H7 (cell line): Measurements from ENCODE around the gene EXD3. TPM values are rescaled to one million over a fixed set of nuclear protein-coding genes. Genes with fewer than 3 reads are reported as not detected.
A peak's percentile ranks its signal among the peaks of the same experiment; 100 is the strongest.

Source experiments
- DNase-seq: peaks from one replicate; pipeline ENCODE4 v3.0.0; 2012
- H3K27me3 ChIP-seq: 2 replicates; pipeline ENCODE4 v1.6.0; 2011; ENCODE audit warnings: mild to moderate bottlenecking, low read length; ENCODE audit not compliant: control insufficient read depth, insufficient read depth
- H3K36me3 ChIP-seq: replicated peaks from 2 replicates; pipeline ENCODE4 v1.5.1; 2011; ENCODE audit warnings: low read length; ENCODE audit not compliant: control insufficient read depth, insufficient read depth
- H3K4me3 ChIP-seq: 2 replicates; pipeline ENCODE4 v1.5.1; 2011; ENCODE audit warnings: low read depth, mild to moderate bottlenecking, control low read depth, low read length, moderate library complexity; ENCODE audit not compliant: insufficient read depth
- total RNA-seq: library from RNA; depleted of rRNA; stranded (reverse); fragments of >200 nt; shearing (Covaris generic); gene quantifications from 2 replicates; pipeline ENCODE4 v1.2.3, GENCODE V29; 2014

The EXD3 gene
- total RNA-seq, 1 experiment from 2014 or later, result 7.0 TPM

GRCh38 chr9:137279741-137280473, 143.1 kb downstream of the EXD3 start:
- Histone ChIP-seq H3K36me3 (no peaks in the 10 kb centered on the region), H3K4me3 (no peak overlapping the region), H3K27me3 (no peaks in the 10 kb centered on the region)
- peak; percentile 56 for DNase-seq

DNA sequence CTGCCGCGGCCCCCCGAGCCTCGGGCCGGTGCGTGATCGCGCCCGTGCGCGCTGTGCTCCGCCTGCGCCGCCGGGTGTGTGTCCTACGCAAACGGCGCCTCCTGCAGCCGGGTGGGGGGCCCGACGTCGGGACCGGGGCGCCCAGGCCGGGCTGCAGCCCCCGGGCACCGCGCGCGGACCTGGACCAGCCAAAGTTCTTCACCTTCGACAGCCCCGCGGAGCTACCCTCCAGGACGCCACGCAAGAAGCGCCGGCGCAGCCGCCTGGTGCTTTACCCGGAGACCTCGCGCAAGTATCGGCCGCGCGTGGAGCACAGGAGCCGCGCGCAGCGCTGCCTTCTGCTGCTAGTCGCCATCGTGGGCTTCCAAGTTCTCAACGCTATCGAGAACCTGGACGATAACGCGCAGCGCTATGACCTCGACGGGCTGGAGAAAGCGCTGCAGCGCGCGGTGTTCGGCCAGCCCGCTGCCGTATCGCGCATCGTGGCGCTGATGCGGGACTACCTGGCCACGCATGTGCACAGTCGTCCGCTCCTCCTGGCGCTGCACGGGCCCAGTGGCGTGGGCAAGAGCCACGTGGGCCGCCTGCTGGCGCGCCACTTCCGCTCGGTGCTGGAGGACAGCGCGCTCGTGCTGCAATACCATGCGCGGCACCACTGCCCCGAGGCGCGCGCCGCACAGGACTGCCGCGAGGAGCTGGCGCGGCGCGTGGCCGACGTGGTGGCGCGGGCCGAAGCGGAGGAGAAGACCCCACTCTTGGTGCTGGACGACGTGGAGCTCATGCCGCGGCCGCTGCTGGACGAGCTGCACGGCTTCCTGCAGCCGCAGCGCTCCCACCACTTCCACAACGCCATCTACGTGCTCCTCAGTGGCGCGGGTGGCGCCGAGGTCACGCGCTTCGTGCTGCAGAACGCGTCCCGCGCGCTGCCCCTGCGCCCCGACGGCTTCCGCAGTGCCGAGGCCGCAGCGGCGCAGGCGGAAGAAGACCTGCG, 143.9 kb downstream of the EXD3 start:
- peak; percentile 80 for DNase-seq
- Histone ChIP-seq H3K36me3 (no peaks in the 10 kb centered on the region; the same call in 1 of the 2 replicates), H3K4me3 (peak overlapping the region; percentile 60), H3K27me3 (no peaks in the 10 kb centered on the region)

GRCh38 chr9:137278061-137278701, 144.8 kb downstream of the EXD3 start:
- Histone ChIP-seq H3K4me3 (peak overlapping the region; percentile 60), H3K27me3 (no peaks in the 10 kb centered on the region), H3K36me3 (no peaks in the 10 kb centered on the region; the same call in 1 of the 2 replicates)
- peak; percentile 84 for DNase-seq

DNA sequence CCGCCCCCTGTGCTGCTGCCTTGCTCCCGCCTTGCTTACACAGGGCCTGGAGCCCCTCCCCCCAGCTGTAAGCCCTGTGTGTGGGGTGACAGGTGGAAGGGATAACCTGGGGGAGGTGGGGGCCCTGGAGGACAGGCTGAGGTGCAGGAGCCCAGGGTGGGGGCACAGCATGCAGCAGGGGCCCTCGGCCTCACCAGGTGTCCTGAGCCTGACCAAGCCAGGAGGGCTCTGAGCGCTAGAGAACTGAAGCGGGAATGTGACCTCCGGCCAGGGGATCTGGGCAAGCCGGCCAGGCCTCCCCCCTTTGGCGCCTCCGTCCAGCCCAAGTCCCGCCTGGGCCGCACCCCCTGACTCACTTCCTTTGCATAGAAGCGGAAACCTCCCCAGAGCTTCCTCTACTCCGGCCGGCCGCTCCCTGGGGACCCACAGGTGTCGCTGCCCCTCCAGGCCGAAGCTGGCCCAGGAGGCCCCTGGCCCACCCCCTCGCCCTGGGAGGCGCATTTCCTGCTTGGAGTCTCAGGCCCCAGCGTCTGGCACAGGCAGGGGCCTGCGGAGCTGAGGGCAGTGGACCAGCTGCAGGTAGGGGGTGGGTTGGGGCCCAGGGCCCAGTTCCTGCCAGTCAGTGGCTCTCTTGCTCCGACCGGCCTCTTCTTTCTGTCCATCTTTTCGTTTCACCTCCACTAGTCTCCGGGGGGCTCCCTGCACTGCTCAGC, 145.5 kb downstream of the EXD3 start, which contains the start of gene TOR4A:
Gene TOR4A, plus strand, starts transcription at position 398 of the 713 bp plus-strand sequence. CDS start 964 bp downstream, outside the sequence.
- Histone ChIP-seq H3K36me3 (no peaks in the 10 kb centered on the region; the same call in 1 of the 2 replicates), H3K4me3 (peak within 1 kb of the TSS; percentile 60), H3K27me3 (no peaks in the 10 kb centered on the region)
- DNase-seq, result peak; percentile 94

- H3K36me3 ChIP-seq, result peaks cover 2% of the 10 kb centered on the region
- H3K27me3 ChIP-seq, result no peaks in the 10 kb centered on the region
- peak; percentile 91 for DNase-seq
- H3K4me3 ChIP-seq, result peak overlapping the region; percentile 60
These were observed 146.3 kb downstream of the EXD3 start for GRCh38 chr9:137276473-137277328.

GRCh38 chr9:137275588-137276472, 147.1 kb downstream of the EXD3 start:
- Histone ChIP-seq H3K36me3 (peaks cover 4% of the 10 kb centered on the region), H3K4me3 (no peak overlapping the region), H3K27me3 (no peaks in the 10 kb centered on the region)
- DNase-seq, result peak; percentile 69

DNA sequence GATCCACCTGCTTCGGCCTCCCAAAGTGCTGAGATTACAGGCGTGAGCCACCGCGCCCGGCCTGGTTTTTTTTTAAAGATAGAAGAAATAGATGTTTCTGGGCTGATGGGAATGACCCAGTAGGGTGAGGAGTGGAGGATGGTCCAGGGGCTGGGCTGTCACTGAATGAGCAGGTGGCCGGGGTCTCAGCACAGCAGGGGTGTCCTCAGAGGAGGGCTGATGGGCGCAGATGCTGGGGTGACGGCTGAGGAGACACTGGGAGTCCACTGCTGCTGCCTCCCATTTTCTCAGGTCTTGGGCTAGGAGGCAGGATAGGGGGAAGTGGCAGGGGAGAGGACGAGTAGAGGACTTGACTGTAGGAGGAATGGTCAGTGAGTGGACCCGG, 147.8 kb downstream of the EXD3 start:
- no peak overlapping the region for H3K4me3 ChIP-seq
- H3K27me3 ChIP-seq, result no peaks in the 10 kb centered on the region
- peaks cover 4% of the 10 kb centered on the region for H3K36me3 ChIP-seq
- DNase-seq, result no peak

DNA sequence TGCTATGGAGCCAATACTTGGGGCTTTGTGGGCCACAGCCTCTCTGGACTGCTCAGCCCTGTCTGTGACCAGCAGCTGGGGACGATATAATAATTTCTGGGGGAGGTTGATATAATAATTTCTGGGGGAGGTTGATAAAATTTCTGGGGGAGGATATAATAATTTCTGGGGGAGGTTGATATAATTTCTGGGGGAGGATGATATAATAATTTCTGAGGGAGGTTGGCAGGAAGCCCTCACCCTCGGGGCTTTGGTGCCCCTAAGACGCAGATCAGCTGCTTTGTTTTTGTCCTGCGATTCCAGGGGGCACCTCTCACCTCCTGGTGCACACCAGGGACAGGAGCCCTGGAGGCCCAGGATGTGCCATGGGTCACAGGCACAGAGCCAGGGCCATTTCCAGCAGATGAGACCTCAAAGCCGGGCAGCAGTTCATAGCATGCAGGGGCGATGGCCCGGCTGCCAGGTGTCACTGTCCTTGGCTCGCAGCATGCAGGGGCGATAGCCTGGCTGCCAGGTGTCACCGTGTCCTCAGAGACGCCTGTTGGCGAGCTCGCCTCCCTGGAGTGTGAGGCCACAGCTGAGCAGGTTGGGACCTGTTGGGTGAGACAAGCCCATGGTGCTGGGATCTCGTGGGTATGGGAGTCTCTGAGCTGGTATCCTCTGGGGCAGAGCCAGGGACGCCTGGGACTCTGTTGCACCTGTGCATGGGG, 149.2 kb downstream of the EXD3 start:
- Histone ChIP-seq H3K27me3 (no peaks in the 10 kb centered on the region), H3K4me3 (no peak overlapping the region), H3K36me3 (peaks cover 13% of the 10 kb centered on the region)
- peak; percentile 59 for DNase-seq

GRCh38 chr9:137273095-137273490, 149.9 kb downstream of the EXD3 start:
- H3K4me3 ChIP-seq, result no peak overlapping the region
- peak; percentile 88 for DNase-seq

GRCh38 chr9:137272241-137273094, 150.5 kb downstream of the EXD3 start:
- H3K4me3 ChIP-seq, result no peak overlapping the region
- peak; percentile 67 for DNase-seq
- peaks cover 18% of the 10 kb centered on the region for H3K36me3 ChIP-seq
- no peaks in the 10 kb centered on the region for H3K27me3 ChIP-seq

More at GRCh38 chr9:137273095-137273490, 149.9 kb downstream of the EXD3 start:
- Histone ChIP-seq H3K36me3 (peaks cover 17% of the 10 kb centered on the region), H3K27me3 (no peaks in the 10 kb centered on the region)

- Histone ChIP-seq H3K27me3 (no peaks in the 10 kb centered on the region), H3K4me3 (no peak overlapping the region), H3K36me3 (peaks cover 19% of the 10 kb centered on the region)
- DNase-seq, result peak; percentile 57
These were observed 151.3 kb downstream of the EXD3 start for GRCh38 chr9:137271696-137272076.
